BLaER1 (cell line): ENCODE results near the gene LRRFIP1.
"Not testable (repeated sequence)": the region's sequence is repeated elsewhere in the genome, so short reads cannot be mapped to it uniquely, and the experiment has no call there.

Experiments
- H3K27ac ChIP-seq: shearing (Covaris generic); formaldehyde crosslinking; 2 replicates; pipeline ENCODE4 v1.8.1; 2022
- H3K27me3 ChIP-seq: shearing (Covaris generic); formaldehyde crosslinking; 2 replicates; pipeline ENCODE4 v1.8.1; 2022
- H3K36me3 ChIP-seq: shearing (Covaris generic); formaldehyde crosslinking; 2 replicates; pipeline ENCODE4 v1.8.1; 2022
- H3K4me1 ChIP-seq: shearing (Covaris generic); formaldehyde crosslinking; 2 replicates; pipeline ENCODE4 v1.8.1; 2022
- H3K4me2 ChIP-seq: shearing (Covaris generic); formaldehyde crosslinking; 2 replicates; pipeline ENCODE4 v1.8.1; 2022
- H3K4me3 ChIP-seq: shearing (Covaris generic); formaldehyde crosslinking; 2 replicates; pipeline ENCODE4 v1.8.1; 2022
- H3K9ac ChIP-seq: shearing (Covaris generic); formaldehyde crosslinking; 2 replicates; pipeline ENCODE4 v1.8.1; 2022
- H3K9me3 ChIP-seq: shearing (Covaris generic); formaldehyde crosslinking; 2 replicates; pipeline ENCODE4 v1.8.1; 2022
- H4K20me1 ChIP-seq: shearing (Covaris generic); formaldehyde crosslinking; 2 replicates; pipeline ENCODE4 v1.8.1; 2022
- Cebpa-rat ChIP-seq: shearing (Covaris generic); IDR thresholded peaks from 2 replicates; pipeline ENCODE4 v1.8.1; 2022

The LRRFIP1 gene

DNA sequence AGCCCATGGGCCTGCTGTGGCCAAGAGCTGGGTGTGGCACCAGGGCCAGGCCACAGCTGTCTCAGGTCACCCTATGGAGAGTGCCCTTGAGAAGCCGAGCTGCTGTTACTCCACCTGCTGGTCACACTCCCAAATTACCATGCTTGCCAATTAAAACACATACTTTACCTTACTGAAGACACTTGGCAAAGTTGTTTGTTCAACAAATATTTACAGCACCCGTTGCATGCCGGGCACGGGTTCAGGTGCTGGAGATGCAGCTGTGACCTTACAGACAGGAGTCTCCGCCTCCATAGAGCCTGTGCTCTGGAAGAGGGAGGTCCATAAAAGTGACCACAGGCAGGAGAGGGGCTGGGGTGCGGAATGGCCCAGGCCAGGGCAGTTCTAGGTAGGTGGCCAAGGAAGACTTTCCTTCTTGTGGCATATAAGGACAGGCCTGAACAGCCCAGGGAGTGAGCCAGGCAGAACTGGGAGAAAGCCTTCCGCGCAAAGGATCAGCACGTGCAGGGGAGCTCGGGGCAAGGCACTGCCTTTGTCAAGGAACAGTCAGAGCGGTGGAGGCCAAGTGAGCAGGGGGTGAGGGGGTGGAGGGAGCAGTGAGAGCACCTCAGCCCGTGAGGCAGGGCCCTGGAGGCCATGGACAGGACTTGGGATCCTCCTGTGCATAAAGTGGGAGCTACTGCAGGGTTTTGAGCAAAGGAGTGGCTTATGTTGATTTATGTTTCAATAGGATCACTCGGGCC lies 147.6 kb downstream of the LRRFIP1 start:
- Histone ChIP-seq H4K20me1 (peaks cover 64% of the 10 kb centered on the region), H3K4me3 (no peak overlapping the region), H3K27me3 (no peaks in the 10 kb centered on the region), H3K9me3 (peaks cover 25% of the 10 kb centered on the region), H3K9ac (no peak overlapping the region), H3K36me3 (peaks cover 86% of the 10 kb centered on the region), H3K27ac (no peak overlapping the region), H3K4me2 (no peak overlapping the region), H3K4me1 (peaks cover 21% of the 10 kb centered on the region)
- TF ChIP-seq Cebpa-rat = no peak

- H3K36me3 ChIP-seq = peaks cover 74% of the 10 kb centered on the region
- peaks cover 49% of the 10 kb centered on the region for H3K9me3 ChIP-seq
- H3K9ac ChIP-seq = no peak overlapping the region
- peaks cover 32% of the 10 kb centered on the region for H3K4me1 ChIP-seq
- peak overlapping the region; percentile 75 for H3K4me2 ChIP-seq
- H3K4me3 ChIP-seq = no peak overlapping the region
- no peak for TF ChIP-seq Cebpa-rat
- H3K27me3 ChIP-seq = no peaks in the 10 kb centered on the region
- H3K27ac ChIP-seq = no peak overlapping the region
- peaks cover 78% of the 10 kb centered on the region for H4K20me1 ChIP-seq
Observed at GRCh38 chr2:237779521-237779920, 152.1 kb downstream of the LRRFIP1 start.

GRCh38 chr2:237782181-237782580 lies 154.8 kb downstream of the LRRFIP1 start:
- H3K4me3 ChIP-seq = no peak overlapping the region
- peaks cover 70% of the 10 kb centered on the region for H3K36me3 ChIP-seq

GRCh38 chr2:237783678-237784077 lies 156.3 kb downstream of the LRRFIP1 start:
- H3K9me3 ChIP-seq = peaks cover 50% of the 10 kb centered on the region
- not testable (repeated sequence) for H3K27ac ChIP-seq, H3K27me3 ChIP-seq, H3K4me3 ChIP-seq, H3K9ac ChIP-seq, H3K4me2 ChIP-seq
- H4K20me1 ChIP-seq = peaks cover 37% of the 10 kb centered on the region
- peaks cover 62% of the 10 kb centered on the region for H3K36me3 ChIP-seq
- H3K4me1 ChIP-seq = peaks cover 24% of the 10 kb centered on the region

More at GRCh38 chr2:237782181-237782580, 154.8 kb downstream of the LRRFIP1 start:
- TF ChIP-seq Cebpa-rat = no peak
- Histone ChIP-seq H3K4me2 (no peak overlapping the region), H3K4me1 (peaks cover 32% of the 10 kb centered on the region), H3K27ac (no peak overlapping the region), H3K9ac (no peak overlapping the region), H3K9me3 (peaks cover 59% of the 10 kb centered on the region), H3K27me3 (no peaks in the 10 kb centered on the region), H4K20me1 (peaks cover 52% of the 10 kb centered on the region)

- no peak overlapping the region for H3K4me2 ChIP-seq
- no peak overlapping the region for H3K4me3 ChIP-seq
- H3K9me3 ChIP-seq = peaks cover 41% of the 10 kb centered on the region
- H3K27me3 ChIP-seq = no peaks in the 10 kb centered on the region
- peaks cover 4% of the 10 kb centered on the region; the same call in 1 of the 2 replicates for H4K20me1 ChIP-seq
- TF ChIP-seq Cebpa-rat = no peak
- no peak overlapping the region for H3K27ac ChIP-seq
- H3K36me3 ChIP-seq = peaks cover 44% of the 10 kb centered on the region
- no peaks in the 10 kb centered on the region for H3K4me1 ChIP-seq
- no peak overlapping the region for H3K9ac ChIP-seq
Observed at GRCh38 chr2:237786936-237787335, 159.5 kb downstream of the LRRFIP1 start.

- Histone ChIP-seq H3K36me3 (peaks cover 21% of the 10 kb centered on the region), H3K4me1 (no peaks in the 10 kb centered on the region), H3K4me3 (no peak overlapping the region), H3K27me3 (no peaks in the 10 kb centered on the region), H3K9ac (no peak overlapping the region), H3K4me2 (no peak overlapping the region), H3K27ac (no peak overlapping the region), H3K9me3 (peaks cover 18% of the 10 kb centered on the region), H4K20me1 (no peaks in the 10 kb centered on the region)
- TF ChIP-seq Cebpa-rat = no peak
Observed at GRCh38 chr2:237790353-237790752, 163.0 kb downstream of the LRRFIP1 start.

DNA sequence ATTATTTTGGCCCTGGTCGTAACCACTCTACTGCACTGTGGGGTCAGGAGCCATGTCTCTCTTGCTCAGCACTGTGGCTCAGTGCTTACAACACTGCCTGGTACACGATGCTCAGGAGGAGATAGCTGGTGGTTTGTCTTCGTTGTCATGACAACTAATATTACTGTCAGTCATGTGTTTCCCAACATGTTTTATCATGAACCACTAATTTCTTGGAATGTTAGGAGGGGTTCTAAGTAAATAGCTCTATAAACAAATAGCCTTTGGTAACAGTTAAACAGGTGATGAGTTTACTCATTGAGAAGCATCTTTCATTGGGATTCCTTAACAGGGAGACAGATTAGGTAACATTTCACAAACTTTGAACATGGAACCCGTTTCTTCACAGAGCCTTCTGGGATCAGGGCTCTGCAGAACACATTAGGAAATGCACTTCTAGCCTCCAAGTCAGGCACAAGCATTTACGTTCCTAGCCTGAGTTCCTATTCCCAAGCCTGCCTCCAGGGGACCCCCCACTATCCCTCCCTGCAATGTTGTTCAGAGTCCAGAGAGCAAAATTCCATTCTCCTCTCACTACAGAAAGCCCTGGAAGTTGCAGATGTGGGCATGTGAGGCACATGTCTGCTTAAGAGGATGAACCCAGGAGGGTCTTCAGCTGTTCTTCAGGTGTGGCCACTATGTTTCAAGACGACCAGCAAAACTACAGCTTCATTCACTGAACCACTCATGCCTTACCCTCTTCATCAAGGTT lies 164.8 kb downstream of the LRRFIP1 start:
- Histone ChIP-seq H3K4me1 (no peaks in the 10 kb centered on the region), H3K27ac (no peak overlapping the region), H3K4me2 (no peak overlapping the region), H3K36me3 (peaks cover 6% of the 10 kb centered on the region), H3K4me3 (no peak overlapping the region), H4K20me1 (no peaks in the 10 kb centered on the region), H3K27me3 (no peaks in the 10 kb centered on the region), H3K9ac (no peak overlapping the region), H3K9me3 (peaks cover 2% of the 10 kb centered on the region)
- no peak for TF ChIP-seq Cebpa-rat

GRCh38 chr2:237797253-237797652 lies 169.9 kb downstream of the LRRFIP1 start:
- Histone ChIP-seq H3K9ac (no peak overlapping the region), H3K4me3 (no peak overlapping the region), H4K20me1 (no peaks in the 10 kb centered on the region), H3K27ac (no peak overlapping the region), H3K4me1 (no peaks in the 10 kb centered on the region), H3K36me3 (peaks cover 18% of the 10 kb centered on the region), H3K9me3 (peaks cover 23% of the 10 kb centered on the region), H3K27me3 (no peaks in the 10 kb centered on the region), H3K4me2 (no peak overlapping the region)
- no peak for TF ChIP-seq Cebpa-rat

GRCh38 chr2:237798236-237799059 lies 171.1 kb downstream of the LRRFIP1 start, which contains the start of gene RBM44:
Gene RBM44, plus strand, starts transcription at chr2:237798779. Its CDS starts 14,831 bp downstream, at chr2:237813610.
- TF ChIP-seq Cebpa-rat = no peak
- Histone ChIP-seq H3K9me3 (peaks cover 23% of the 10 kb centered on the region), H3K4me1 (no peaks in the 10 kb centered on the region), H3K4me3 (no peak within 1 kb of the TSS), H3K27me3 (no peaks in the 10 kb centered on the region), H3K4me2 (no peak within 1 kb of the TSS), H3K36me3 (peaks cover 18% of the 10 kb centered on the region), H3K27ac (no peak within 1 kb of the TSS), H4K20me1 (no peaks in the 10 kb centered on the region), H3K9ac (no peak within 1 kb of the TSS)

DNA sequence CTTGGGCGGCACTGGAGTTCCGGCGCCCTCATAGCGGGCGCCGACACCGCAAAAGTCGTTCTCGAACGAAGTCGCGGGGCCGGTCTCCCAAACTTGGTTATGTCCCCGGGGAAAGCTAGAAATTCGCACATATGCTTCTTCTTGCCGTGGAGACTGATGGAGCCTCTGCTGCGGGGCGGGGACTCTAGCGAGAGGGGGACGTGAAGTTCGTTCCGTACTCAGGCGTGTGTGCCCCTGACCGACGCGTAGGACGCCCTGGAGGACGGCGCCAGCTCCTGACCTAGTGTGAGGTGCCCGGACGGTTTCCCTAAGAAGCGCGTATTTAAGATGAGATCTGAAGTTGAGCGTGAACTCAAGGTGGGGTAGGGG lies 171.7 kb downstream of the LRRFIP1 start:
- Histone ChIP-seq H3K27me3 (no peaks in the 10 kb centered on the region), H3K27ac (no peak overlapping the region), H3K9me3 (peaks cover 23% of the 10 kb centered on the region), H4K20me1 (no peaks in the 10 kb centered on the region), H3K4me3 (no peak overlapping the region), H3K36me3 (peaks cover 18% of the 10 kb centered on the region), H3K9ac (no peak overlapping the region), H3K4me1 (peaks cover 4% of the 10 kb centered on the region; the same call in 1 of the 2 replicates), H3K4me2 (no peak overlapping the region)
- TF ChIP-seq Cebpa-rat = no peak
